BLaER1 (cell line): ENCODE data around the gene PLPP3.
A peak's percentile ranks its signal among the peaks of the same experiment; 100 is the strongest.

Experiments
- H3K27ac ChIP-seq: shearing (Covaris generic); formaldehyde crosslinking; 2 replicates; pipeline ENCODE4 v1.8.1; 2022
- H3K27me3 ChIP-seq: shearing (Covaris generic); formaldehyde crosslinking; 2 replicates; pipeline ENCODE4 v1.8.1; 2022
- H3K36me3 ChIP-seq: shearing (Covaris generic); formaldehyde crosslinking; 2 replicates; pipeline ENCODE4 v1.8.1; 2022
- H3K4me1 ChIP-seq: shearing (Covaris generic); formaldehyde crosslinking; 2 replicates; pipeline ENCODE4 v1.8.1; 2022
- H3K4me2 ChIP-seq: shearing (Covaris generic); formaldehyde crosslinking; 2 replicates; pipeline ENCODE4 v1.8.1; 2022
- H3K4me3 ChIP-seq: shearing (Covaris generic); formaldehyde crosslinking; 2 replicates; pipeline ENCODE4 v1.8.1; 2022
- H3K9ac ChIP-seq: shearing (Covaris generic); formaldehyde crosslinking; 2 replicates; pipeline ENCODE4 v1.8.1; 2022
- H3K9me3 ChIP-seq: shearing (Covaris generic); formaldehyde crosslinking; 2 replicates; pipeline ENCODE4 v1.8.1; 2022
- H4K20me1 ChIP-seq: shearing (Covaris generic); formaldehyde crosslinking; 2 replicates; pipeline ENCODE4 v1.8.1; 2022
- Cebpa-rat ChIP-seq: shearing (Covaris generic); IDR thresholded peaks from 2 replicates; pipeline ENCODE4 v1.8.1; 2022

Gene PLPP3

GRCh38 chr1:56489695-56490094 is 89.7 kb downstream of the PLPP3 start:
- Histone ChIP-seq H3K4me1 (no peaks in the 10 kb centered on the region), H3K36me3 (no peaks in the 10 kb centered on the region), H3K9me3 (peaks cover 8% of the 10 kb centered on the region; the same call in 1 of the 2 replicates), H4K20me1 (no peaks in the 10 kb centered on the region), H3K27ac (no peak overlapping the region), H3K4me3 (no peak overlapping the region), H3K27me3 (no peaks in the 10 kb centered on the region), H3K9ac (no peak overlapping the region), H3K4me2 (no peak overlapping the region)
- TF ChIP-seq Cebpa-rat, result no peak

- H3K36me3 ChIP-seq, result no peaks in the 10 kb centered on the region
- no peak overlapping the region for H3K9ac ChIP-seq
- H4K20me1 ChIP-seq, result no peaks in the 10 kb centered on the region
- no peak overlapping the region for H3K27ac ChIP-seq
- no peaks in the 10 kb centered on the region for H3K4me1 ChIP-seq
- H3K9me3 ChIP-seq, result peaks cover 4% of the 10 kb centered on the region; the same call in 1 of the 2 replicates
- H3K4me2 ChIP-seq, result no peak overlapping the region
- H3K4me3 ChIP-seq, result no peak overlapping the region
- no peak for TF ChIP-seq Cebpa-rat
- H3K27me3 ChIP-seq, result no peaks in the 10 kb centered on the region
Measured at GRCh38 chr1:56484695-56485094, 94.7 kb downstream of the PLPP3 start.

DNA sequence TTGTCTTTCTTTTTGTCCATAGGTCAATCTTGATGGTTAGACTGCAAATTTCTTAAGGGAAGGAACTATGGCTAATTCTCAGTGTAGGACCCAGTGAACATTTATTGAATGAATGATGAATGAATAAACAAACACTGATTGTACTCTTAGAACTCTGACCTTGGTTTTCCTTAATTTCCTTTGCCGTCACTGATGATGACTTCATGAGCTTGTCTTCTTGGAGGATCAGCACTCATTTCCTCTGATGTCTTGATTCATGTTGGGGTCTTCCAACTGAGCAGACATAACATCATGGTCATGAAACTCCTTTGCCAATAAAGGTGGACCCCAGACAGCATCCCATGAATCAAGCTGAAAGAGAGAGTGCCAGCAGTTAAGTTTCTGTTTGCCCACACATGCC is 96.3 kb downstream of the PLPP3 start:
- Histone ChIP-seq H3K4me3 (no peak overlapping the region), H3K9me3 (no peaks in the 10 kb centered on the region), H4K20me1 (no peaks in the 10 kb centered on the region), H3K36me3 (no peaks in the 10 kb centered on the region), H3K27ac (no peak overlapping the region), H3K9ac (no peak overlapping the region), H3K4me1 (no peaks in the 10 kb centered on the region), H3K27me3 (peaks cover 13% of the 10 kb centered on the region), H3K4me2 (no peak overlapping the region)
- TF ChIP-seq Cebpa-rat, result no peak

GRCh38 chr1:56482486-56482885 is 96.9 kb downstream of the PLPP3 start:
- Histone ChIP-seq H3K36me3 (no peaks in the 10 kb centered on the region), H3K4me3 (no peak overlapping the region), H3K27me3 (peaks cover 18% of the 10 kb centered on the region), H3K4me1 (no peaks in the 10 kb centered on the region), H3K9me3 (no peaks in the 10 kb centered on the region), H4K20me1 (no peaks in the 10 kb centered on the region), H3K27ac (no peak overlapping the region), H3K4me2 (no peak overlapping the region), H3K9ac (no peak overlapping the region)
- no peak for TF ChIP-seq Cebpa-rat

DNA sequence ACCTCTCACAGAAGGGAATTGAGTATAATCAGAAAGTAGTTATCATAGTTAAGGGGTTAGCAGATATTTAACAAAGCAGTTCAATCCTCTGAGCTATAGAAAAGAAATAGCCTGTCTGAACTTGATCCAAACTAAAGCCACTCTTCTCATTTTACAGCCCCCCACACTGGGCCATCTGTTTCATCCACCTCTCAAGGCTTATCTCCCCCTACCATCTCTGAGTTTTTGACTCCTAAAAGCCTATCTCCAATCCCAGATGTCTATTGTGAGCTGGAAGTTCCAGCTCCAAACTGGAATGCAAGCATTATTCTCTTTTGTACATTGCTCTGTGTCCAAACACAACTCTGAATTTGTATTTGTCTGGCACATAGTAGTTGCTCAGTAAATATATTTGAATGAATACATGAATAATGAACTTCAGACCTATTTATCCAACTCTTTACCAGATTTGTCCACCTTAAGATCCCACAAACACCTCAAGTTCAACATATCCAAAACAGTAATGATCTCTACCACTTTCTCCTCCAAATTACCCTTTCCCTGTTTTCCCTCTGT is 98.1 kb downstream of the PLPP3 start:
- Histone ChIP-seq H4K20me1 (no peaks in the 10 kb centered on the region), H3K27ac (no peak overlapping the region), H3K9ac (no peak overlapping the region), H3K4me3 (no peak overlapping the region), H3K4me1 (no peaks in the 10 kb centered on the region), H3K9me3 (no peaks in the 10 kb centered on the region), H3K27me3 (peaks cover 31% of the 10 kb centered on the region), H3K36me3 (no peaks in the 10 kb centered on the region), H3K4me2 (no peak overlapping the region)
- no peak for TF ChIP-seq Cebpa-rat

- H3K27me3 ChIP-seq, result peaks cover 44% of the 10 kb centered on the region
- no peak overlapping the region for H3K9ac ChIP-seq
- H3K4me3 ChIP-seq, result no peak overlapping the region
- H3K27ac ChIP-seq, result no peak overlapping the region
- no peaks in the 10 kb centered on the region for H3K36me3 ChIP-seq
- no peaks in the 10 kb centered on the region for H3K9me3 ChIP-seq
- no peak for TF ChIP-seq Cebpa-rat
- no peaks in the 10 kb centered on the region for H4K20me1 ChIP-seq
- H3K4me1 ChIP-seq, result no peaks in the 10 kb centered on the region
- H3K4me2 ChIP-seq, result no peak overlapping the region
Measured at GRCh38 chr1:56478734-56479133, 100.6 kb downstream of the PLPP3 start.

GRCh38 chr1:56477164-56478111 is 101.9 kb downstream of the PLPP3 start:
- H3K36me3 ChIP-seq, result no peaks in the 10 kb centered on the region
- H3K27ac ChIP-seq, result no peak overlapping the region
- no peaks in the 10 kb centered on the region for H4K20me1 ChIP-seq
- TF ChIP-seq Cebpa-rat, result no peak
- H3K4me1 ChIP-seq, result peaks cover 7% of the 10 kb centered on the region
- no peaks in the 10 kb centered on the region for H3K9me3 ChIP-seq
- peaks cover 44% of the 10 kb centered on the region for H3K27me3 ChIP-seq
- peak overlapping the region; percentile 22; the same call in 1 of the 2 replicates for H3K4me3 ChIP-seq
- H3K9ac ChIP-seq, result no peak overlapping the region
- H3K4me2 ChIP-seq, result peak overlapping the region; percentile 36; the same call in 1 of the 2 replicates

DNA sequence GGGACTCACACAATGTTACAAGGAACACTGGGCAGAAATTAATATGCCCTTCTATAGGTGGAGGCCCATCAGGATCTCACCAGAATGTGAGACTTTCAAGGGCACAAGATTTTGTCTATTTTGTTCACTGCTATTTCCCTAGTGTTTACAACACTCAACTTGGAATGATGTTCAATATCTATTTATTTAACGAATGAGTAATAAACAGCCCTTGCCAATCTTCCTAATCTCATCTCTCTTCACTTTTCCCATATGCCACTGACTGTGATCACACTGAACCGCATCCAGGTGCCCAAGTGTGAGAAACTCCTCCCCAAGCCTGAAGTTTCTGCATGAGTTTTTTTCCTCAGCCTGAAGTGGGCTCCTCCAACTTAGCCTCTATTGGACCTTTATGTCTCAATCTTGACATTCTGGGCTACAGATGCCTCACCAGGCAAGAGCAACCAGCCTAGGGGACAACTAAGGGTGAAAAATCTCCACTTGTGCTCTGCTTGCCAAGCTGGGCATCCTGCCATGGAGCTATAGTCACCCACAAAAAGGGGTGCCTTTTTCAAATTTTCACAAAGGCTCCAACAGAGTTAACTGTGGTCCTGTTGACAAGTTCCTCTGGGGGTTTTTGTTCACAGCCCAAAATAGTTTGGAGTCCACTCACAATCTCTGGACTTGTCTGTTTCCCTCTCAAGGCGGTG is 105.6 kb downstream of the PLPP3 start:
- no peak overlapping the region for H3K4me3 ChIP-seq
- no peaks in the 10 kb centered on the region for H4K20me1 ChIP-seq
- H3K27ac ChIP-seq, result no peak overlapping the region
- no peak for TF ChIP-seq Cebpa-rat
- H3K27me3 ChIP-seq, result peaks cover 38% of the 10 kb centered on the region
- no peaks in the 10 kb centered on the region for H3K36me3 ChIP-seq
- H3K4me2 ChIP-seq, result no peak overlapping the region
- no peak overlapping the region for H3K9ac ChIP-seq
- no peaks in the 10 kb centered on the region for H3K9me3 ChIP-seq
- peaks cover 8% of the 10 kb centered on the region for H3K4me1 ChIP-seq

DNA sequence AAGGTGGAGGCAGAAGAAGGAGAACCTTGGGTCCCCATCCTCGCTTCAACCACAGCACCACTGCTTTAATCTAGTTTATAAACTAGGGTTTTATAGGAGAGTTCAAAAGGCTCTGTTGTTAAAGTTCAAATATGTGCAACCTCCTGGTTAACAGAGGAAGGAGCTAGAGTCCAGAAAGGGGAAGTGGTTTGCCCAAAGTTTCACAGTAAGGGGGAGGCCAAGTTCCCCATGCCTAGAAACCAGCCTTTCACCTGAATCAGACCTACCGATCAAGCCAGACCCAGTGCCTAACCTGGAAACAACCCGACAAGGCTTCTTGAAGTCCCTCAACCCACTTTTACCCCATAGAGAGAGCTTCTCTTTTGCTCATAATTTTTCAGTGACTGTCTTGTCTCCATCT is 106.5 kb downstream of the PLPP3 start:
- H4K20me1 ChIP-seq, result no peaks in the 10 kb centered on the region
- no peak overlapping the region for H3K4me3 ChIP-seq
- H3K4me2 ChIP-seq, result no peak overlapping the region; the same call in 1 of the 2 replicates
- no peak overlapping the region for H3K9ac ChIP-seq
- H3K4me1 ChIP-seq, result peaks cover 8% of the 10 kb centered on the region
- TF ChIP-seq Cebpa-rat, result no peak
- no peak overlapping the region for H3K27ac ChIP-seq
- no peaks in the 10 kb centered on the region for H3K36me3 ChIP-seq
- H3K9me3 ChIP-seq, result no peaks in the 10 kb centered on the region
- peaks cover 30% of the 10 kb centered on the region for H3K27me3 ChIP-seq
